Right renal pelvis (tissue), 4 donors: ENCODE data around the gene HMCN2. TPM values are rescaled to one million over a fixed set of nuclear protein-coding genes. Genes with fewer than 3 reads are reported as not detected.
"Not testable (repeated sequence)": the region's sequence is repeated elsewhere in the genome, so short reads cannot be mapped to it uniquely, and the experiment has no call there.

ENCODE experiments used
- DNase-seq, 4 donors: peaks; one replicate each; pipeline ENCODE4 v3.0.0-alpha.2; 2013; ENCODE audit warnings: low read depth in 4 of 4, low spot score in 3 of 4, missing footprints in 1 of 4
- polyA plus RNA-seq, 4 donors: library from polyadenylated mRNA; unstranded; fragments of 120-200 nt; gene quantifications; one replicate each; pipeline ENCODE4 v1.2.1, GENCODE V29; 2013; ENCODE audit not compliant: insufficient read length in 4 of 4

Gene HMCN2
- polyA plus RNA-seq, 4 donors = 0.50 to 1.6 (median 0.79) TPM

DNA sequence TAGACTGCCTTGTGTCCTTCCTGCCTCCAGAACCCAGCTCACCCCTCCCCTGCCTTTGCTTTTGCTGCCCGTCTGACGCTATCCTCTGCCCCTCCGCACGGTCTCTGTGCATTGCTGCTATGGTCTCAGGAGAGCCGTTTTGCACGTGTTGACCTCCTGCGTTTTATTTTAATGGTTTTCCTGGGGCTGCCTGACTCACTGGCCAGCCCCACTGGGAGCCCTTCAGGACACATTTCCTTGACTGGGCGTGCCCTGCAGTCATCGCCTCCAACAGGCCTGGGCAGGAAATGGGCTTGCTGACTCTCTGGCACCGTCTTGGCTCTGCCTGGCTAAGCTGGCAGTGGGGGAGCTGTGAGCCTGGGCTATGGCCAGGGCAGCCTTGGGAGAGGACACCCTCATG is 161.3 kb downstream of the HMCN2 start:
- no peak for DNase-seq

DNA sequence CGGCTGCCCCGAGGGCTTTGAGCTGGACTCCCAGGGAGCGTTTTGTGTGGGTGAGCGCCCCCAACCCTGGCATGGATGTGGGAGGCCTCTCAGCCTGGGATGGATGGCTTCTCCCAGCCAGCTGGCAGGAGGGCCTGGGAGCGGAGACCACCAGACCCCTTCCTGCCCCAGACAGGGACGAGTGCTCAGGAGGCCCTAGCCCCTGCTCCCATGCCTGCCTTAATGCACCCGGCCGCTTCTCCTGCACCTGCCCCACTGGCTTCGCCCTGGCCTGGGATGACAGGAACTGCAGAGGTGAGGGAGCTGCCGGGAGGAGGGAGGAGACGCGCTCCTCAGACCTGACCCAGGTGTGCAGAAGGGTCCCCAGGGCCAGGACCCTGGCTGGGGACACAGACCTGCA is 161.8 kb downstream of the HMCN2 start:
- no peak for DNase-seq

DNA sequence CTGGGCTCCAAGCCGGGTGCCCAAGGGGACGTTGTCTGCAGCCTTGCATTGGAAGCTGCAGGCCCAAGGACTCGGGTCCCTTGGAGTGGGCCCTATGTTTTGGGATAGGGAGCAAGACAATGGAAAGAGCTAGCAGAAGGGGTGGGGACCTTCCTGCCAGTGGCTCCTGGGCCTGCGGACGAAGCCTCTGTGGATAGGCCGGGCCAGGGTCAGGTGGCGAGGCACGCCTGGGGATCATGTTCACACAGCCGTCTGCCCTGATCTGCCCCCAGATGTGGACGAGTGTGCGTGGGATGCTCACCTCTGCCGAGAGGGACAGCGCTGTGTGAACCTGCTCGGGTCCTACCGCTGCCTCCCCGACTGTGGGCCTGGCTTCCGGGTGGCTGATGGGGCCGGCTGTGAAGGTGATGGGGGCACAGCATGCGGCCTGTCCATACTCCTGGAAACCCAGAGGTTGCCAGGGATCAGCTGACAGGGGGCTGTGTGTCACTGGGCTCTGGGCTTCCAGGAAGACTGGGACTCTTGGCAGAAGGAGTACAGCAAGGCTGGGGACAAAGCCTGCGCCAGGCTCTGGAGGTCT is 162.6 kb downstream of the HMCN2 start:
- no peak for DNase-seq

DNA sequence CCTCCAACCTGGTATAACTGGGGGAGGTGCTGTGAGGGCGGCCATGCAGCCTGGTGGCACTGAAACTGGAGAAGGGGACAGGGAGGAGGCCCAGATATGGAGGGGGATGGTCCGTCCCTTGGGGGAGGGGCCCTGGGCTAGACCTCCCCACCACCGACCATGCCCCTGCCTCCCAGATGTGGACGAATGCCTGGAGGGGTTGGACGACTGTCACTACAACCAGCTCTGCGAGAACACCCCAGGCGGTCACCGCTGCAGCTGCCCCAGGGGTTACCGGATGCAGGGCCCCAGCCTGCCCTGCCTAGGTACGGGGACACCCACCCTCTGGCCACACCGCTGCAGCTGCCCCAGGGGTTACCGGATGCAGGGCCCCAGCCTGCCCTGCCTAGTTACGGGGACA is 163.8 kb downstream of the HMCN2 start:
- DNase-seq = no peak

DNA sequence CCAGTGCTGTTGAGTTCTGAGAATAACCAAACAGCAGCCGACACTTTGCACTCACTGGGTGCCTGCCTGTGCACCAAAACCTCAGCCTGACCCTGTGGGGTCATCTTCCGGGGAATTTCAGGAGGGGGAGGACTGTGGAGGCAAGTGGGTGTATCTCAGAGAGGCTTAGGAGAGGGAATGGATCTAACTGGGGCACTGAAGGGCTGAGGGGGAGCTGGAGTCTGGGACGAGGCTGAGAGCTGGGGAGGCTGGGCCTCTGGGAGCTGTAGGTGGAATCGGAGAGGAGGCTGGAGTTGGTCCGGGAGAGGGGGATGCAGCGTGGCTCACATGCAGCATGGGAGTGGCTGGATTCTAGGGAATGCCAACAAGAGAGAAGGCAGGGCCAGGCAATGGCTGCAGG is 164.3 kb downstream of the HMCN2 start:
- DNase-seq = no peak

DNA sequence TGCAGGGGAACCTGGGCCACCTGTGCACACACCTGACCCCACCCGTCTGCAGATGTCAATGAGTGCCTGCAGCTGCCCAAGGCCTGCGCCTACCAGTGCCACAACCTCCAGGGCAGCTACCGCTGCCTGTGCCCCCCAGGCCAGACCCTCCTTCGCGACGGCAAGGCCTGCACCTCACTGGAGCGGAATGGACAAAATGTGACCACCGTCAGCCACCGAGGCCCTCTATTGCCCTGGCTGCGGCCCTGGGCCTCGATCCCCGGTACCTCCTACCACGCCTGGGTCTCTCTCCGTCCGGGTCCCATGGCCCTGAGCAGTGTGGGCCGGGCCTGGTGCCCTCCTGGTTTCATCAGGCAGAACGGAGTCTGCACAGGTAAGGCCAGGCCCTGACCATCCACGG is 164.7 kb downstream of the HMCN2 start:
- no peak for DNase-seq

DNA sequence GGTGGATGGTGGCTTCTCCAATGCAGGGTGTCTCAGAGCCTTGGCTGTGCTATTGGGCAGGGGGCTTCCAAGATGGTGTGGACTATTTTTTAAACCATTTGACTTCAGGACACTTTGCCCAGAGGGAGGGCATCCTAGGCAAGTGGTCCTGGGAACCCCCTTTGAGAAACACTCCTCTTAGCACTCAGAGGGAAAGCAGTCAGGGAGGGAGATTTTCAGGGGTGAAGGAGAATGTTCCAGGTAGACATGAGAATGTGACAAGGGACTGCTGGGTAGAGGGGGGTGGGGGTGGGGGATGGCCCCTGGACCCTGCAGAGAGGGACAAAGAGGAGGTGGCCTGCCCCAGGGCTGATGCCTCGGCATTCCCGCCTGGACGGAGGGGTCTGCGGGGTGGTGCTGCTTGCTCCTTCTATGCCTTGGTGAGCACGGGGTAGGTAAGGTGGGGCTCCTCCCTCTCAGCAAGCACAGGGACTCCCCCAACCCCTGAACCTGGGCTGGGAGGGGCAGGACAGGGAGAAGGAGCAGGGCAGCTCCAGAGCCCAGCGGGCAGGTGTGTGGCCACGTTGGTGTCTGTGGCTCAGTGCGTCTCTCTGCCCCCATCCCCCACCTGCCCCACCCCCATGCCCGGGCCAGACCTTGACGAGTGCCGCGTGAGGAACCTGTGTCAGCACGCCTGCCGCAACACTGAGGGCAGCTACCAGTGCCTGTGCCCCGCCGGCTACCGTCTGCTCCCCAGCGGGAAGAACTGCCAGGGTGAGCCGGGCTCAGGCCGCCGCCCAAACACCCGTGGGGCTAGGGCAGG is 165.4 kb downstream of the HMCN2 start:
- DNase-seq = no peak

DNA sequence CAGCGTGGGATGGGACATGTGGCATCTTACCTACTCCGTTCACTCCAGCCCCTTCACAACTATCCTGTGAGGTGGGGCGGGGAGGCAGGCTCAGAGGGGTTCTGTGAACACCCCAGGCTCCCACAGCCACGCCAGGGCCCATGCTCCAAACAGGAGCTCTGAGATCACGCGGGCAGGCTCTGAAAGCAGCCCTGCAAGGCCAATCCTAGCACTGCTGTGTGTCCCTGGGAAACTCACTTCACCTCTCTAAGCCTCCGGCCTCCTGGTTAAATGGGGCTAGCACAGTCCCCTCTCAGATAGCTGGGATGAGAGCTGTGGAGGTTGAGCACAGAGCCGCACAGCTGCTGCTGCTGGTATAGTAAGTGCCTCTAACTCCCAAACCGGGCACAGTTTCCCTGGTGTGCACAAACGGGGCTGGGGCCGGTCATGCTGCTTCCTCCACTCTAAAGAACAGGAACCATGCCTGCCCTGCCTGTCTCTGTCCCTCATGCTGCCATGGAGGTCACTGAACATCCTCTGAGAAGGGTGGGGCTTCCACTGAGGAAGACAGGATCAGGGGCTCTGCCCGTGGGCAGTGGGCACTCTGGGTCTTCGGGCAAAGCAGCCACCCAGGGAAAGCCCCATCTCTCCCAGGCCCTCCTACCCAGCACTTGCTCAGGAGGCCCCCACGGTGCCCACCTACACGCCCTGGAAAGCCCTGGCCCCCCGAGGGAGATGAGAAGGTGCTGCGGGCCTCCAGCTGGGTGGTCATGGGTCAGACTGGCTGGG is 166.2 kb downstream of the HMCN2 start:
- no peak for DNase-seq

DNA sequence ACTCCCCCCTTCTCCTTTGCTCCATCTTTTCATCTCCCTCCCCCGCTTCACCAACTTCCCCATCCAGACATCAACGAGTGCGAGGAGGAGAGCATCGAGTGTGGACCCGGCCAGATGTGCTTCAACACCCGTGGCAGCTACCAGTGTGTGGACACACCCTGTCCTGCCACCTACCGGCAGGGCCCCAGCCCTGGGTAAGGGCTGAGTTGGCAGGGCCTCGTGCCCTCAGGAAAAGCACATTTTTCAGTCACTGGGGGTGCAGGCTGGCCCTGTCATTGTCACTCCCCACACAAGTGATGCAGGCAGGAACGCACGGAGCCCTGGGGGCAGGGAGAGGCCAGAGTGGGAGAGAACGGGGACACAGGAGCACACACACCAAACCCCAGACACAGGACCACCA is 166.8 kb downstream of the HMCN2 start:
- no peak for DNase-seq

DNA sequence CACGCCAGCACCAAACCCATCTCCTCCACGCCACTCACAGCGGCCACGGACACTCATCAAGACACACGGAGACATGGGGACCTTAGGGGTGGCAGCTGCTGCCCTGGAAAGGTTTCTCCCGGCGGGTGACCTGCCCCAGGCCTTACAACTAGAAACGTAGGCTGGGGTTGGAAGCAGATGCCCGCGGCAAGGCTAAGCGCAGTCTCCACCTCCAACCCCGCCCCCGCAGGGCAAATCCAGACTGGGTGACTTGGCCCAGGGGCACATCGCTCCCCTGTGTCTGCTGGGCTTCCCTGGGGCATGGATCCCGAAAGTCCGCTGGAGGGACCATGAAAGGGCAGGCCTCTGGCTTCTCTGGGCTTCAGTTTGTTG is 167.2 kb downstream of the HMCN2 start:
- no peak for DNase-seq

DNA sequence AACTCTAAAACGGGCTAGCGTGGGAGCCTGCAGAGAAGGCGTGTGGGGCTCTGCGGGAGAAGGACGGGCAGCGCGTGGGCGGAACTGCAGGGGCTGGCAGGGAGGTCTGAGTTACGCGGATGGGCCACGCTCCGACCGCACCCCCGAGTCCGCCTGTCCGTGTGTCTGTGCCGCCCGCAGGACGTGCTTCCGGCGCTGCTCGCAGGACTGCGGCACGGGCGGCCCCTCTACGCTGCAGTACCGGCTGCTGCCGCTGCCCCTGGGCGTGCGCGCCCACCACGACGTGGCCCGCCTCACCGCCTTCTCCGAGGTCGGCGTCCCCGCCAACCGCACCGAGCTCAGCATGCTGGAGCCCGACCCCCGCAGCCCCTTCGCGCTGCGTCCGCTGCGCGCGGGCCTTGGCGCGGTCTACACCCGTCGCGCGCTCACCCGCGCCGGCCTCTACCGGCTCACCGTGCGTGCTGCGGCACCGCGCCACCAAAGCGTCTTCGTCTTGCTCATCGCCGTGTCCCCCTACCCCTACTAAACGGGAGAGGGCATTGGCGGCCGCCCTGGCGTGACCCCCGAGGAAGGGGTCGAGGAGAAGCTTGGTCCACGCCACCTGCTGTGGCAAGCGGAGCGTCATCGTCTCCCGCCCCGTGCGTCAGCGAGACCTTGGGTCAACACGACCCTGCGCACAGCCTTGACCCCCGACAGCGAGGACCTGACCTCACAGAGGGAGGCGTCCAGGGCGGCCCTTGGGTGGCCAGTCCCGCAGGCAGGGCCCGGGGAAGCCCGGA is 167.8 kb downstream of the HMCN2 start:
- no peak for DNase-seq

DNA sequence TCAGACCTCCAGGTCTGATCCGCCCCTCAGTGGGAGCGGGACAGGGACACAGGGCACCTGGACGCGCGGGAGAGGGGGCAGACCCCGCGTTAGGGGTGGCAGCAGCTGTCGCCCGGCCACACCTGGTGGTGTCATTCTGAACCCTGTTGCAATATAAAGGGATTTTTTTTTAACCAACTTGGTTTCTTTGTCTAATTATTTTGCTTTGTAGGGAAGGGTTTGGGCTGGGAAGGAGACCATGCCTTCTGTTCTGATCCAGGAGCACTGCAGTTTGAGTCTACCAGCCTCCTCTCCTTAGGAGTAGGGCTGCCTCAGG is 168.3 kb downstream of the HMCN2 start:
- no peak for DNase-seq

DNA sequence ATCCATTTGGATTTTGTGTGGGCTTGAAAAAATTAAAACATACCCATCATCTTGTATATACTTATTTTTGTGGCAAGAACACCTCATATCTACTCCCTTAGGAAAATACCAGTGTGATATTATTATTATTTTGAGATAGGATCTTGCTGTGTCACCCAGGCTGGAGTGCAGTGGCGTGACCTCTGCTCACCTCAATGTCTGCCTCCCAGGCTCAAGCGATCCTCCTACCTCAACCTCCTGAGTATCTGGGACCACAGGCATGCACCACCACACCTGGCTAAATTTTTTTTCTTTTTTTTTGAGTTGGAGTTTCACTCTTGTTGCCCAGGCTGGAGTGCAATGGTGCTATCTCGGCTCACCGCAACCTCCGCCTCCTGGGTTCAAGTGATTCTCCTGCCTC is 169.1 kb downstream of the HMCN2 start:
- DNase-seq = not testable (repeated sequence)

DNA sequence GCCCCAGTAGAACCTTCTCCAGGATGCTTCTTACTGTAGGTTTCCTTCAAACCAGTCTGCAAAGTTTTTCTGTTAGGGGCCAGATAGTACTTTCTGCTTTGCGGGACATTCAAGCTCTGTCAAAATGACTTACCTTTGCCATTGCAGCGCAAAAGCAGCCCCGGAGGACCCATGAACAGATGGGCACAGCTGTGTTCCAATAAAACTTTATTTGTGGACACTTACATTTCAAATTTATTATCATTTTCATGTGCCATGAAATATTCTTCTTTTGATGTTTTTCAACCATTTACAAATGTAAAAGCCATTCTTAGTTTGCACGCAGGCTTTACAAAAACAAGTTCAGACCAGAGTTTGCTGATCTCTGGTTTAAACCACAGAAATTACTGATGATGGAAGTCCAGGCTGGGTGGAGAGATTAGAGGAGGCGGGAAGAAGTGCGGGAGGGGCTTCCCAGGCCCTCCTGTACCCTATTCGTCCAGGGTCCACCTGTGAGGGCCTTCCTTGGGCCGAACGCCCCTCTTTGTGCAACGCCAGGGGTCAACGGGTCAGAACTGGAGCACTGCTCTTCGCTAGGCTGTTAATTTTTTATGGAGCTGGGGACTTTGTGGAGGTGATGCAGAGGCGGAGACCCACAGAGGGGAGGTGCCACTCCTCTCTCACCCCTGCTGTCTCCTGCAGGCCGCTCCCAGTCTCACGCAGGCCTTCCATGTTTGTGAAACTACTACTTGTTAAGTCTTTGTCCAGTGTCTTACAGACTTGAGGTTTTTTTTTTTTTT is 171.6 kb downstream of the HMCN2 start:
- no peak for DNase-seq

DNA sequence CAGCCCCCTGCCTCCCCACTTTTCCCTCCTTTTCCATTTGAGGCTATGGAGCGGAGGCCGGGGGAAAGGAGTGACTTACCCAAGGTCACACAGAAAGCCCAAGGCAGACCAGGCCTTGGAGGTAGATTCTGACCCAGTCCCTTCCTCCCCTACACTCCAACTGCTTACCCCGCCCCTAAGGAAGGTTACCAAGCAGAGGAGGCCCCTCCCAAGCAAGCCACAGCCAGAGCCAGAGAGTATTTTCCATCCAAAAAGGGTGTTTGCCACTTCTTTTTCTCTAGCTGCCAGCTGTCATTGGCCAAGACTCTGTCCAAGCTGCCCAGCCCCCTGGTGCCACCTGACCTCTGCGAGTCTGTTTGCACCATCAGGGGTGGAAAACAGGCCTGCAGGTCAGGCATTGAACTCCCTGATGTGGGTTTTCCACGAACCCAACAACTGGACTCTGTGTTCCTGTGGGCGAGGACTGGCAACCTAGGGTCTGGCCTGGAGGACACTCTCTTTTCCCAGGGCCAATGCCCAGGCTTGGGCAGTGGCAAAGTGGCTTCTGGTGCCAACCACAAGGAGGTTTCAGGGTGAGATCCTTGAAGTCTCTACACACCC is 172.9 kb downstream of the HMCN2 start:
- no peak for DNase-seq

DNA sequence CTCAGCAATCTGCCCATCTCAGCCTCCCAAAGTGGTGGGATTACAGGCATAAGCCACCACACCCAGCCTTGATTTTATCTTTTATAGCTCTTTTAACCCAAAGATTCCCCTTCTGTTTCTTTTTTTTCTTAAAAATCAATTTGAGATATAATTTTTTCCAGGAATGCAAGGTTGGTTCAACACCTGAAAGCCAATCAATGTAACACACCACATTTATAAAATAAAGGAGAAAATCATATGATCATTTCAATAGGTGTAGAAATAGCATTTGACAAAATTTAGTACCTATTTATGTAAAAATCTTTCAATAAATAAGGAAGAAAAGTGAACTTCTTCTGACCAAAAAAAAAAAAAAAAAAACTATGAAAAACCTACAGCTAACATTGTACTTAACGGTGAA is 175.5 kb downstream of the HMCN2 start:
- no peak for DNase-seq

DNA sequence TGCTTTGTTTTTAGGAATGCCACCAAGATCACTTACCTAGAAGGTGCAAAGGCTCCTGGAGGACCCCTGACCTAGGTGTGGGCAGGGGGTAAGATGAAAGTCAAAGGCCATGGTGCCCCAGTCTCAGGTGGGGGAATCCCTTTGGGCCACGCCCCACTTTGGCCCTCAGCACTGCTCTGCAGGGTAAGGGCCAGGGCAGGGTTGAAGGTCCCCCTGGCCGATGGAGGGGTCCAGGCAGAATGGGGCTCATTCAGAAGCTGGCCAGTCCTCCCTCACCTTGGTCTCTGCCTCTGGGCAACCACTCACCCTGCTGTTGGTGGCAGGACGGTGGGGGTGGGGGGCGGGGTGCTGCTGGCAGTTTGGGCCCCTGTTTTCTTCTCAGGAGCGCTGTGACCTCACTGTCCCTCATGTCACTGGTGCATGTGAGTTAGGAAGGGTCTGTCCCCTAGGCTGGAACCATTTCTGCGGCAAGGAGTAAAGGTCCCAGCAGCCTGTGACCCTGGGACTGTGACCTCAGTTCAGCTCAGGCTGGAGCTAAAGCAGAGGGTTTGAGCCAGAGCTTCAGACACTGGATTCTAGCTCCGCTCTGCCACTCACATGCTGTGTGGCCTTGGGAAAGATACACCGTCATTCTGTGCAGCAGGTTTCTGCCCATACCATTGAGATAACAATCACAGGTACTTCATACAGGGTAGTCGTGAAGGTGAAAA is 177.3 kb downstream of the HMCN2 start:
- DNase-seq = no peak

DNA sequence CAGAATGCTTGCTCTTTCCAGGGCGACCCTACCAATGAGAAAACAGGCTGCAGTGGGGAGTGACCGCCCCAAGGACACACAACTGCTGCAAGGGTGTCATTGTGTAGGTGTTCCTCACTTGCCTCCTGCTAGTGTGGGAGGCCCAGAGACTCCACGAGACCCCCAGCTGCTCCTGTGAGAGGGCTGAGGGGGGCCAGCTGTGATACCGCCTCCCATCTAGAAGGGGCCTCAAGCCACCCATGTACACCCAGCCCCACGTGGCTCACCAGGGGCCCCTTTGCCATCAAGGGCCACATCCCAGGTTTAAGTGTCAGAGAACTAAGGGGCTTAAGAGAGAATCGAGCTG is 177.9 kb downstream of the HMCN2 start:
- no peak for DNase-seq

DNA sequence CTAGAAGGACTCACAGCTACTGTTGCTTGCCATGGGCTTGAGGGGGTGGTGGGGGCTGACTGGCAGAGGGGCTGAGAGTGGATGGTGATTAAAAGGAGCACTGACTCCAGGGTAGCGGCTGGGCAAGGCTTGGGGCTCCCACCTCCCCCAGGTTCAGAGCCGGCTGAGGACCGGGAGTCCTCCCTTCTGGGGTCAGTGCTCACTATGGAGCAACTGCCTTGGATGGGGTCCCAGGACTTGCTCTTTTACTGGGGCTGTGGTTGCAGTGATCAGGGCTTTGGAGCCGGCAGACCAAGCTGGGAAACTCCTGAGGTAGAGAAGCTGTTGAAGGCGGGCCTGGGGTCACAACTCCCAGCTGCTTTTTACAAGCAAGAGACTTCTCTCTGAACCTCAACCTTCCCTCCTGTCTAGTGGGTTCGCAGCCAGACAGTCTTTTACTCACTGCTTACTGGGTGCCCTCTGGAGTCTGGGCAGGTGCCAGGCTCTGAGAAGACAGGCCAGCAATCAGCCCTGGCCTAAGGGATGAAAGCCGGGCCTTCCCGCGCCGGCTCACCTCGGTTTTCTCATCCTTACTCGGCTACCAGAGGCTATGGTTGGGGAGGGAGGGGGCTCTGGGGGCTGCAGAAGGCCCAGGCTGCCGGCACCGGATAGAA is 178.4 kb downstream of the HMCN2 start:
- no peak for DNase-seq
